Measurements from ENCODE around the gene AFF3.

GRCh38 chr2:100046961-100047947 lies 95.1 kb downstream of the AFF3 start:
- no peak for TF ChIP-seq CTCF (IDR thresholded peaks at IDR 0.05 in 2 of 3, conservative IDR thresholded peaks at IDR 0.05 in 1 of 3; ENCODE audit: borderline replicate concordance in 1 of 3, insufficient read depth in 1 of 3, low read depth in 2 of 3, low read length in 2 of 3)
- TF ChIP-seq YY1 (IDR thresholded peaks at IDR 0.05; ENCODE audit: extremely low read depth, insufficient replicate concordance, low read depth, low read length), result no peak
- no peak for TF ChIP-seq POLR2A (IDR thresholded peaks at IDR 0.05; ENCODE audit: borderline replicate concordance, extremely low read depth, insufficient read depth, insufficient read length)
- no peak for TF ChIP-seq TCF7L2 (IDR thresholded peaks at IDR 0.05; ENCODE audit: borderline replicate concordance, extremely low read depth, insufficient read depth, insufficient read length)

Data from HCT116 (cell line).